ENCODE results near the gene MDFI.

GRCh38 chr6:41691426-41692079 lies 53.3 kb downstream of the MDFI start:
- TF ChIP-seq, protein P1, sequence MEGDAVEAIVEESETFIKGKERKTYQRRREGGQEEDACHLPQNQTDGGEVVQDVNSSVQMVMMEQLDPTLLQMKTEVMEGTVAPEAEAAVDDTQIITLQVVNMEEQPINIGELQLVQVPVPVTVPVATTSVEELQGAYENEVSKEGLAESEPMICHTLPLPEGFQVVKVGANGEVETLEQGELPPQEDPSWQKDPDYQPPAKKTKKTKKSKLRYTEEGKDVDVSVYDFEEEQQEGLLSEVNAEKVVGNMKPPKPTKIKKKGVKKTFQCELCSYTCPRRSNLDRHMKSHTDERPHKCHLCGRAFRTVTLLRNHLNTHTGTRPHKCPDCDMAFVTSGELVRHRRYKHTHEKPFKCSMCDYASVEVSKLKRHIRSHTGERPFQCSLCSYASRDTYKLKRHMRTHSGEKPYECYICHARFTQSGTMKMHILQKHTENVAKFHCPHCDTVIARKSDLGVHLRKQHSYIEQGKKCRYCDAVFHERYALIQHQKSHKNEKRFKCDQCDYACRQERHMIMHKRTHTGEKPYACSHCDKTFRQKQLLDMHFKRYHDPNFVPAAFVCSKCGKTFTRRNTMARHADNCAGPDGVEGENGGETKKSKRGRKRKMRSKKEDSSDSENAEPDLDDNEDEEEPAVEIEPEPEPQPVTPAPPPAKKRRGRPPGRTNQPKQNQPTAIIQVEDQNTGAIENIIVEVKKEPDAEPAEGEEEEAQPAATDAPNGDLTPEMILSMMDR (conservative IDR thresholded peaks at IDR 0.05; ENCODE audit: low read depth in 2 of 2), result no peak
- TF ChIP-seq EZH2 (IDR thresholded peaks at IDR 0.05; ENCODE audit: low read depth, unreplicated experiment) (no peak), POLR2AphosphoS5 (IDR thresholded peaks at IDR 0.05; ENCODE audit: low read depth) (no peak), CREB1 (CRISPR knock-in tag; IDR thresholded peaks at IDR 0.05; ENCODE audit: low read depth) (no peak), EZH2phosphoT487 (IDR thresholded peaks at IDR 0.05; ENCODE audit: unreplicated experiment) (no peak), STAT1 (IDR thresholded peaks at IDR 0.05; ENCODE audit: unreplicated experiment) (no peak), JUNB (IDR thresholded peaks at IDR 0.05; ENCODE audit: unreplicated experiment) (no peak)
- TF ChIP-seq, protein P2, sequence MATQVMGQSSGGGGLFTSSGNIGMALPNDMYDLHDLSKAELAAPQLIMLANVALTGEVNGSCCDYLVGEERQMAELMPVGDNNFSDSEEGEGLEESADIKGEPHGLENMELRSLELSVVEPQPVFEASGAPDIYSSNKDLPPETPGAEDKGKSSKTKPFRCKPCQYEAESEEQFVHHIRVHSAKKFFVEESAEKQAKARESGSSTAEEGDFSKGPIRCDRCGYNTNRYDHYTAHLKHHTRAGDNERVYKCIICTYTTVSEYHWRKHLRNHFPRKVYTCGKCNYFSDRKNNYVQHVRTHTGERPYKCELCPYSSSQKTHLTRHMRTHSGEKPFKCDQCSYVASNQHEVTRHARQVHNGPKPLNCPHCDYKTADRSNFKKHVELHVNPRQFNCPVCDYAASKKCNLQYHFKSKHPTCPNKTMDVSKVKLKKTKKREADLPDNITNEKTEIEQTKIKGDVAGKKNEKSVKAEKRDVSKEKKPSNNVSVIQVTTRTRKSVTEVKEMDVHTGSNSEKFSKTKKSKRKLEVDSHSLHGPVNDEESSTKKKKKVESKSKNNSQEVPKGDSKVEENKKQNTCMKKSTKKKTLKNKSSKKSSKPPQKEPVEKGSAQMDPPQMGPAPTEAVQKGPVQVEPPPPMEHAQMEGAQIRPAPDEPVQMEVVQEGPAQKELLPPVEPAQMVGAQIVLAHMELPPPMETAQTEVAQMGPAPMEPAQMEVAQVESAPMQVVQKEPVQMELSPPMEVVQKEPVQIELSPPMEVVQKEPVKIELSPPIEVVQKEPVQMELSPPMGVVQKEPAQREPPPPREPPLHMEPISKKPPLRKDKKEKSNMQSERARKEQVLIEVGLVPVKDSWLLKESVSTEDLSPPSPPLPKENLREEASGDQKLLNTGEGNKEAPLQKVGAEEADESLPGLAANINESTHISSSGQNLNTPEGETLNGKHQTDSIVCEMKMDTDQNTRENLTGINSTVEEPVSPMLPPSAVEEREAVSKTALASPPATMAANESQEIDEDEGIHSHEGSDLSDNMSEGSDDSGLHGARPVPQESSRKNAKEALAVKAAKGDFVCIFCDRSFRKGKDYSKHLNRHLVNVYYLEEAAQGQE (IDR thresholded peaks at IDR 0.05; ENCODE audit: unreplicated experiment), result no peak
